Epithelial cell of proximal tubule (primary cell): ENCODE measurements around the gene PPP2R2C. TPM values are rescaled to one million over a fixed set of nuclear protein-coding genes. Genes with fewer than 3 reads are reported as not detected.

Source experiments
- DNase-seq: peaks from one replicate; pipeline ENCODE4 v3.0.0-alpha.2; 2011; ENCODE audit warnings: low read depth
- H3K4me3 ChIP-seq: 2 replicates; pipeline ENCODE4 v1.5.1; 2011; ENCODE audit warnings: low read depth, mild to moderate bottlenecking, low read length
- CTCF ChIP-seq: conservative IDR thresholded peaks from 2 replicates; pipeline ENCODE4 v1.5.1; 2012; ENCODE audit warnings: low read depth, mild to moderate bottlenecking, low read length
- total RNA-seq: library from RNA; depleted of rRNA; stranded (reverse); fragments of >200 nt; gene quantifications from 2 replicates; pipeline ENCODE4 v1.2.3, GENCODE V29; 2015

Gene PPP2R2C
- total RNA-seq, 1 donor from 2014 or later = not detected

GRCh38 chr4:6391852-6392188, 80.6 kb downstream of the PPP2R2C start:
- no peak for DNase-seq
- no peak for TF ChIP-seq CTCF
- H3K4me3 ChIP-seq = no peak overlapping the region

DNA sequence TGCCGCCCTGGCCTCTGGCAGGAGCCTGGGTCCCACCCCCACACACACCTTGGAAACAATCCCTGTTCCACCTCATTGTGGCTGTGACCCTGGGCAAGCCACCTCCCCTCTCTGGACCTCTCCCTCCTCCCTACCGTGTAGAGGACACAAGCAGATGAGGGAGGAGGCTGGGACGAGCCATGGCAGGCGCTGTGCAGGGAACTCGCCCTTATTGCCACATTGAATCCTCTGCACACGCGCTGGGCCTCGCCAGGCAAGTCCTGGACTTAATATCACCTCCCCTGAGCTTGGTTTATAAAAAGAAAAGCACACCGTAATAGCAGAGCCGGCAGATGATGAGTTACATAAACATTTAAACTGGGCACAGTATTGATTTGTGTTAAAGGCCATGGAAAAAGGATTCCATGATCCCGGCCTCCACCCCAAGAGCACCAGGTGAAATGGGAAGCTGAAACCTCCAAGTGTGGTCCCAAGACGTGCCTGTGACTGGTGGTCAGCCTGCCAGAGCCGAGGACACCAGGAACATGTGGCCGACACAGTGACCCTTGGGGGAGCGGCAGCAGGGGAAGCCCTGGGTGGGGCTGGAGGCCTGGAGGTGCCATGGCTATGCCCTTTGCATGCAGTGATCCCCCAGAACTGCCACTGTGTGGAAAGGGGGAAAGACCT, 81.1 kb downstream of the PPP2R2C start:
- no peak overlapping the region for H3K4me3 ChIP-seq
- no peak for TF ChIP-seq CTCF
- DNase-seq = no peak

DNA sequence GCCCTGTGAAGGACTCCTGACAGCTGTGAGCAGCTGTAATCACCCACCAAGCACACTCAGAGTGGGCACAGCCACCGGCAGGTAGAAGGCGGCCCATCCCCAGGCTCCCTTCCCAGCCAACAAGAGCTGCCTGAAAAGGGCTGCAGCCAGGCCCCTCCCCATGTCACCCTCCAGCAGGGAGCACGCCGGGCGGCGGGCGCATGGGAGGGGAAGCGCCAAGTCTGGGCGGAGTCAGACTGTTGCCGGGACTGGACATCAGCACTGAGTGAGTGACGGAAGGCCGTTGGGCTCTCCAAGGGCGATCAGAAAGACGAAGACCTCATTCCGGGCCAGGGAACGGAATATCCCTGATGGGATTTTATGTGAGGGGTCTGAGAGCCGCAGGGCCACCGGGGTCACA, 82.1 kb downstream of the PPP2R2C start:
- no peak for DNase-seq
- no peak for TF ChIP-seq CTCF
- H3K4me3 ChIP-seq = no peak overlapping the region

- no peak for TF ChIP-seq CTCF
- no peak overlapping the region for H3K4me3 ChIP-seq
- DNase-seq = no peak
Observed at GRCh38 chr4:6389142-6389825, 83.1 kb downstream of the PPP2R2C start.

GRCh38 chr4:6388713-6389112, 83.7 kb downstream of the PPP2R2C start:
- no peak for DNase-seq
- TF ChIP-seq CTCF = no peak
- H3K4me3 ChIP-seq = no peak overlapping the region

DNA sequence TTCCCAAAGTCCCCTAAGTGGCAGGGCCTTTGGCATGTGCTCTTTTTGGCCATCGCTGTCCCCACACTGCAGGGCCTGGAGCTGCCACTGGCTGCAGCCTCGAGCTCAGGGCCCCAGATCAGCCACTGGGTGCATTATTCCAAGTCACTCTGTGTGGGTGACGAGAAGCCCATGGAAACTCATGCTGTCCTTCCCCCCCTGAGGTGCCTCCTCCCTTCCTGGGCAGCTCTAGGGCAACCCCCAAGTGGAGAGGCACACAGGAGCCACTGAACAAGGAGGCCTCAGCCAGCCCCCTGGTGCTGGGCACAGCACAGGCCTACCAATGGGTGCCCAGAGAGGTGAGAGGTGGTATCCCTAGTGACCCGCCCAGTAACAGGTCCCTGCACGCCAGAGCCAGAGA, 84.5 kb downstream of the PPP2R2C start:
- H3K4me3 ChIP-seq = no peak overlapping the region
- no peak for TF ChIP-seq CTCF
- no peak for DNase-seq

GRCh38 chr4:6386091-6386490, 86.3 kb downstream of the PPP2R2C start:
- H3K4me3 ChIP-seq = no peak overlapping the region
- DNase-seq = no peak
- TF ChIP-seq CTCF = no peak
